HG03135 (cell line): Measurements from ENCODE around the gene ACOXL.

Experiments used
- ATAC-seq: cut with Tn5 transposase; IDR thresholded peaks from one replicate; pipeline ENCODE4 v1.9.1; 2021; ENCODE audit warnings: mild to moderate bottlenecking, moderate library complexity; ENCODE audit not compliant: unreplicated experiment

ACOXL gene

DNA sequence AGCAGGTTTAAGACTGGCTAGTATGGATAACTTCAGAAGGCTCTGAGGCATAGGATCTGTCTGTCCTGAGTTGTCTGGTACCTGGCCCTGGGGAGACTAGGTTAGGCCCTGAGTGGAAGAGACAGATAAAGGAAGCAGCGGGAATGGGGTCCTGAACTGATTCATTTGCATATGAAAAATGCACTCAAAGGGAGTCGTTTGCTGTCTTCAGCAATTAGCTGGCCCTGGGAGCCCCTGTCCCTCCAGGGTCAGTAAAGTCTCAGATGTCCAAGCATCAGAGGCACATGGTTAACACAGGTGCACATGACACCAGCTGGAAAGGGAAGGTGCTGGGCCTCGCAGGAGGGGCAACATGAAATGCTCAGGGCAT, 172.4 kb downstream of the ACOXL start:
- no peak for ATAC-seq

DNA sequence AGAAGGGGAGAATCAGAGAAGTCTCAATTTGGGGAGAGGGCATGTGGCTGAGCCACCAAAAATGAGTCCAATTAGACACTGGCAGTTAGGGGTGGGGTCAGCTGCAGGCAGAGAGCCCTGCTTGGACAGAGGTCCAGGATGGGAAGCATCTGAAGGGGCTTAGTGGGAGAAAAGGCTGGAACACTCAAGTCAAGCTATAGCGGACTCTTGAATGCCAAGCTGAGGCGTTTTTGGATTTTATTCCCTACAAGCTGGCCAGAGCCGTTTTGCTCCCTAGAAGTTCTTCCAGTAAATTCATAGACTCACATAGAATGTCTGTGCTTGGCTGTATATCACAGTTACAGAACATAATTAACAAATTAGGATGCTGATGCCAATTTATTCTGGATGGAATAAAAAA, 172.8 kb downstream of the ACOXL start:
- no peak for ATAC-seq

- ATAC-seq: no peak
These were observed 174.4 kb downstream of the ACOXL start for GRCh38 chr2:110906613-110907298.

DNA sequence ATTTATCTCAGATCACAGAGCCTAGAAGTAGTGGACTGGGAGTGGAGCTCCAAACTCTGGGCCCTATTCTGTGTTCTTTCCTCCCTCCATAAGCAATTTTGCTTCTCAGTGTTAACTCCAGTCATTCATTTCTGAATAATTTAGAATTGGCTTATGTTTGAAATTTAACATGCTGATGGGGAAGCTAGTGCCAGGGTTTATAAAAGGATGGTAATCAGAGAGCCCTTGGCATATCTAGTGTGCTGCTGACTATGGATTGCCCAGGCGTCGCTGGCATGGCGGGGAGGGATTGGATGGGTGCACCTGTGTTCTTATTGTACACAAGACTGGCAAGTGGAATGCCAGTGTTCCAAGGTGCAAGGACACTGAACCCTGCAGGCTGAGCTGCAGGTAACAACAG, 177.1 kb downstream of the ACOXL start:
- ATAC-seq: no peak

- ATAC-seq: no peak
These were observed 178.1 kb downstream of the ACOXL start for GRCh38 chr2:110910423-110910822.

DNA sequence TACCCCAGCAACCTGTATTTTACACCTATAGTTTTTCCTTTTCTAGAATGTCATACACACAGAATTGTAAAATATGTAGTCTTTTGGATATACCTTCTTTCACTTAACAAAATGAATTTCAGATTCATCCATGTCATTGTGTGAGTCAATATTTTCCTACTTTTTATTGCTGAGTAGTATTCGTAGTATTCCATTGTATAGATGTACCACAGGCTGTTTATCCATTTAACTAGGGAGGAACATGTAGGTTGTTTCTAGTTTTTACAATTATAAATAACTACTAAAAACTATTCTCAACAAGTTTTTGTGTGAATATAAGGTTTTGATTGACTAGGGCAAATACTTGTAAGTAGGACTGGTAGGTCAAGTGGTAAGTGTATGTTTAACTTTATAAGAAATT, 187.4 kb downstream of the ACOXL start:
- no peak for ATAC-seq

GRCh38 chr2:110925479-110925878, 193.1 kb downstream of the ACOXL start:
- no peak for ATAC-seq

DNA sequence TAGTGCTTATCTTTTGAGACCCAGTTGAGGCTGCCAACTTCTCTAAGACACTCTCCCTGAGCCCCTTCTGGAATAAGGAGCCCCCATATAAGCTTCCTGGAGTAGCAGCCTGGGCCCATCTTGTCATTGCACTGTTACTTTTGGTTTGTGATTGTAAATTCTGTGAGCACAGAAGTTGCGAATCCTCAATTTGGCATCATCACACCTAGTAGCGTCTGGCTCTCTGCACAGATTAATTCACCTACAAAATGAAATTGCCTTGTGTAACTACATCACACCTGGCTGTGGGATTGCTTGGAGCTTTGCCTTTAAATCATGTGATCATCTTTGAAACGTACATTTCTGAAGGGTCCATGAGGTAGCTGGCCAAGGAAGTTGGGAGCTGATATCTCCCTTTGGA, 195.2 kb downstream of the ACOXL start:
- no peak for ATAC-seq

DNA sequence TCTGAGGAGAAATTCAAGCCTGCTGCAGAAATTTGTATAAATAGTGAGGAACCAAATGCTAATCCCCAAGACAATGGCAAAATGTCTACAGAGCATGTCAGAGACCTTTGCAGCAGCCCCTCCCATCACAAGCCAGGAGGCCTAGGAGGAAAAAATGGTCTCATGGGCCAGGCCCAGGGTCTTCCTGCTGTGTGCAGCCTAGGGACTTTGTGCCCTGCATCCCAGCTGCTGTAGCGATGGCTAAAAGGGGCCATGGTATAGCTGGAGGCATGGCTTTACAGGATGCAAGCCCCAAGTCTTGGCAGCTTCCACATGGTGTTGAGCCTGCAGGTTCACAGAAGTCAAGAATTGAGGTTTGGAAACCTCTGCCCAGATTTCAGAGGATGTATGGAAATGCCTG, 197.2 kb downstream of the ACOXL start:
- ATAC-seq: no peak

- no peak for ATAC-seq
These were observed 199.3 kb downstream of the ACOXL start for GRCh38 chr2:110931648-110932047.

- ATAC-seq: no peak
These were observed 201.0 kb downstream of the ACOXL start for GRCh38 chr2:110933420-110933819.

DNA sequence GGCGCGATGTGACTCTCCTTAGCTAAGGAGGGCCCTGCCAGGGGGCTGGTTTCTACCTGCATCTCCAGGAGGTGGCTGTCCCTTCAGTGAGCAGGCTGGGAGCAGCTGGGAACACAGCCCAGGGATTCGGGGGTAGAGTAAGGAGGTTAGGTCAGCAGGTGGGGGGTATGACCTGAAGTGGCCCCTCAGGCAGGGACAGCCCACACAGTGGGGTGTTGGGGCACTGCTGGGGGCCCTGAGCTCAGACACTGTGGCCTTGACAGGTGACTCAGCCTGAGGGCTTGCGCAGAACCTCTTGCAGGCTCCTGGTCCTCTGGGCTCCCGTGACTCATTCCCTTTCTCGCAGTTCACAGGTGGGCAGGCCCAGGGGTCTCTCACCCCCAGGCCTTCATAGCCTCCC, 202.6 kb downstream of the ACOXL start:
- no peak for ATAC-seq

- ATAC-seq: no peak
These were observed 208.1 kb downstream of the ACOXL start for GRCh38 chr2:110940376-110940910.

- no peak for ATAC-seq
These were observed 208.9 kb downstream of the ACOXL start for GRCh38 chr2:110941226-110941625.

DNA sequence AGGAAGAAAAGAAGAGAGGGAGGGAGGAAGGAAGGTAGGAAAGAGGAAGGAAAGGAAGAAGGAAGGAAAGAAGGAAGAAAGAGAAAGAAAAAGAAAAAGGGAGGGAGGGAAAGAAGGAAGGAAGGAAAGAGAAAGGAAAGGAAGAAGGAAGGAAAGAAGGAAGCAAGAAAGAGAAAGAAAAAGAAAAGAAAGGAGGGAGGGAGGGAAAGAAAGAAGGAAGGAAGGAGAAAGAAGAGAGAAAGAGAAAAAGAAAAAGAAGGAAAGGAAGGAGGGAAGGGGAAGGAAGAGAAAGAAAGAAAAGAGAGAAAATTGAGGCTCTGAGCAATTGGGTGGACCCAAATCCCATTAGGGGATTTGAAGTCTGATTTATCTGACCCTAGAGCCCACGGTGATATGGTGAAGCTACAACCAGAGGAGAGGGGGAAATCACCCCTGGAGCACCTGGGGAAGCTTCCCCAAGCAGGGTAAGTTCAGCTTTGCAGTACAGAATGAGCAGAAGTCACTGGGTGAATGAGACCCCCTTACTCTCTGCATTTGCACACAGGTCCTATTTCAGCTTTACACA, 210.8 kb downstream of the ACOXL start:
- no peak for ATAC-seq

- ATAC-seq: no peak
These were observed 214.5 kb downstream of the ACOXL start for GRCh38 chr2:110946902-110947301.

GRCh38 chr2:110948027-110948674, 215.8 kb downstream of the ACOXL start:
- no peak for ATAC-seq

GRCh38 chr2:110950281-110950680, 217.9 kb downstream of the ACOXL start:
- no peak for ATAC-seq

- ATAC-seq: no peak
These were observed 222.7 kb downstream of the ACOXL start for GRCh38 chr2:110955045-110955444.

DNA sequence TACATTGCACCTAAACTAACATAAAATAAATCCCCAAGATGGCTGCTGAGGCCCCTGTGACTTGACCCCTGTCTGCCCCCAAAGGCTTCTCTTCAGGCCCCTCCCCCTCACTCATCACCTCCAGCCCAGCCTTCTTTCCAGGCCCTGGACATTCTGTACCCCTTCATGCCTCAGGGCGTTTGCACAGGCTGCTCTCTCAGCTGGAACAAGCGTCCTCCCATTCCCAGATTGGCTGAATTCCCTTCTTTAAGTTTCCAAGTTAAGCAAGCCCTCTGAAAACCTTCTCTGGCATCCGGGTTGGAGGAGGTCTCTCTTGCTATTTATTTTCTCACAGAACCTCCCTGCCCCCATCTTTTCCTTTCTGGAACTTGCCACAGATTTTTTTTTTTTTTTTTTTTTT, 223.2 kb downstream of the ACOXL start:
- ATAC-seq: no peak

- no peak for ATAC-seq
These were observed 224.9 kb downstream of the ACOXL start for GRCh38 chr2:110957293-110957692.
